DMS53 treated with DMSO at 0.1 percent for 48 hours (cell line): ENCODE data around the gene CD34.
A peak's percentile ranks its signal among the peaks of the same experiment; 100 is the strongest.

Experiments used
- DNase-seq: peaks from one replicate; lab custom pipeline; 2025; ENCODE audit not compliant: unreplicated experiment; lab: John Stamatoyannopoulos, UW

The CD34 gene

DNA sequence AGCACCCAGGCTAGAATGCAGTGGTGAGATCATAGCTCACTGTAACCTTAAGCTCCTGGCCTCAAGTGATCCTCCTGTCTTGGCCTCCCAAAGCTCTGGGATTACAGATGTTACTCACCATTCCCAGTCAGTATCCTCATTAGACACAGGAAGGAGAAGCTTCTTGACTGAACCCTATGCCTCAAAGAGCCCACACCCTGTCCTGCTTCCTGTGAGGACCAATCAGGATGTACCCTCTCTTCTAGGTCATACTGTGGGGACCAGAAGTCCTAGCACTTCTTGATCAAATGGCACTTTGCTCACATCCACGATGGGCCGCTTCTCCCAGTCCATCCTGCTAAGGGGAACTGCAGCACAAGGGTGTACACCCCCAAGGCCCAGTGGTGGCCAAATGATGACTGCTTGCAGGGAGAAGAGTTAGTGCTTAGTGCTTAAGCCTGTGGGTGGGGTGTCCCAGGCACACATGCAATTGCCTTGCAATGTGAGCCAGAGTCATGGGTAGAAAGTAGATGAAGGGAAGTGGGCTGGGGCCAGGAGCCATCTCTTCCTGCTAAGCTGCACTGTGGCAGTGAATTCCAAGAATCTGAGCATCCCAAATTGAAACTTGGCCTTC is 9.8 kb downstream of the CD34 start:
- no peak for DNase-seq

- DNase-seq, result no peak
Measured at GRCh38 chr1:207898836-207899235, 12.1 kb downstream of the CD34 start.

GRCh38 chr1:207898260-207898659 is 12.7 kb downstream of the CD34 start:
- no peak for DNase-seq

DNA sequence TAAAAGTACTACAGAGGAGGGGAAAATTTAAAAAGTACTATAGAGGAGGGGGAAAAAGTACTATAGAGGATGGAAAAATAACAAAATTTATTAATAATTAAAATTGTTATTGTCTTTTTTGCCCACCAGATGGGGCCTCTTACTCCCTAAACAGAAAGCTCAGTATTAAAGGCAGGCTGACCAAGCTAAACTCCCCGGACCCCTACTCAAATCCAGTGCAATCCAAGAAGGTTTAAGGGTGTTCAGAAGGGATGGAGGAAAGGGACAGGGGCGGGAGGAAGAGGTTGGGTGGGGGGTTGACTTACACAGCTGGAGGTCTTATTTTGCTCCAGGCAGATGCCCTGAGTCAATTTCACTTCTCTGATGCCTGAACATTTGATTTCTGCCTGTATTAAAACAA is 13.7 kb downstream of the CD34 start:
- peak; percentile 2 for DNase-seq

- DNase-seq, result no peak
Measured at GRCh38 chr1:207896547-207896946, 14.4 kb downstream of the CD34 start.

GRCh38 chr1:207894704-207895103 is 16.2 kb downstream of the CD34 start:
- DNase-seq, result no peak

GRCh38 chr1:207893737-207894582 is 17.0 kb downstream of the CD34 start:
- DNase-seq, result no peak

- no peak for DNase-seq
Measured at GRCh38 chr1:207892764-207893163, 18.2 kb downstream of the CD34 start.

GRCh38 chr1:207891148-207891547 is 19.8 kb downstream of the CD34 start:
- DNase-seq, result no peak

DNA sequence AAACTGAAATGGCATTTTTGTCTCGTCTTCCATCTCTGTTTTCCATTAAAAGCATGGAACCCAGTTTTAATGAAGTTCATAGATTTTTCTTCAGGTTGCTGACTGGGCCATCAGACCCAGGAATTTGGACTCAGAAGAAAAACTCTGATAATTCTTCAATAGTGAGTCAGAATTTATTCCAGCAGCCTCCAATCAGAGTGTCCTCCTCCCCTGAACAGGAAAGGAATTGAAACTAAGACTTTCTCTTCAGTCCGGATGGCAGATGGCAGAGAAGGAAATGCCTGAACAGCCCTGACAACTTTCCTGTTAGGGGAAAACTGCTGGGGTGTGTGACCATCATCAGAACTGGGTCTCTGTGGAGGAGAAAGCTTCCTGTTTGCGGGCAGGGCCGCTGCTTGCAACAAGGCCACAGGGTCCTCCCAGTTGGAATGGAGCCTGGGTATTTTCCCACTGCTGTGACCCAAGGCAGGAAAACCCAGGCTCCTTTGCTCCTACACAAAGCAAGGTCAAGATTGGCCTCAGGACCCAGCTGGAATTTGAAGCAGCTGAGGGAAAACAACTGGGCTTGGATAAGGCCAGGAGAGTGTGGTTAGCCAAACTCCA is 20.7 kb downstream of the CD34 start:
- DNase-seq, result no peak

DNA sequence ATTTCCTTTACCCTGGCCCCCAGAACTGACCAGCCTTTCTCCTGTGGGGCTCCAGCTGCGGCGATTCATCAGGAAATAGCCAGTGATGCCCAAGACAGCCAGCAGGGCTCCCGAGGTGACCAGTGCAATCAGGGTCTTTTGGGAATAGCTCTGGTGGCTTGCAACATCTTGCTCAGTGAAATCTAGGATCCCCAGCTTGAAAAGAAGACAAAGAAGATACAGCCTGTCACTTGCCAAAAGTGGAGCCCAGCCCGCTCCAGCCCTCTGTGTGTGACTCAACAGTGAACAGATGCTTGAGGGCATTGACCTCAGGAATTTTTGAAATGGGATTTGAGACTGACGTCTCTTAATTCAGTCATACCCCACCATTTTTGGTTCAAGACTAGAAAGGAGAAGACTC is 22.3 kb downstream of the CD34 start:
- no peak for DNase-seq

DNA sequence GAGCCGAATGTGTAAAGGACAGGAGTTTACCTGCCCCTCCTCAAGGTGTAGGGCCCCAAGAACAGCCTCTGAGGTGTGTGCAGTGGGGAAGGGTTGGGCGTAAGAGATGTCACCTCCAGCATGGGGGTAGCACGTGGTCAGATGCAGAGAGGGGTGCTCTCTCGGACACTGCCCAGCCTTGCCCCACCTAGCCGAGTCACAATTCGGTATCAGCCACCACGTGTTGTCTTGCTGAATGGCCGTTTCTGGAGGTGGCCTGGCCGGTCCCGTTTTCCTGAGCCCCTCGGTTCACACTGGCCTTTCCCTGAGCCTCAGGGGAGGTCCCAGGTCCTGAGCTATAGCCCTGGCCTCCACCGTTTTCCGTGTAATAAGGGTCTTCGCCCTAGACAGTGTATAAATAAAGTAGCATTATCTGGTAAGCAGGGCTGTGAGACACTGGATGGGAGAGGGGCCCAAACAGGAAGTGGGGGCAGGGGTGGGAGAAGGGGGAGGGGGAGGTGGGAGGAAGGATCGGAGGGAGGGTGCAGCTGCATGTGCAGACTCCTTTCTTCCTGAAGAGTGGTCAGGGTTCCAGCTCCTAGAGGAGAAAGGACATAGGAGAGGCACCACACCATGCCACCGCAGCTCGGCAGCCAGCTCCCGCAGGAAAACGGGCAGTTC is 23.3 kb downstream of the CD34 start:
- no peak for DNase-seq

- DNase-seq, result no peak
Measured at GRCh38 chr1:207886227-207886626, 24.7 kb downstream of the CD34 start.

GRCh38 chr1:207885129-207886032 is 25.5 kb downstream of the CD34 start:
- peak; percentile 89 for DNase-seq

DNA sequence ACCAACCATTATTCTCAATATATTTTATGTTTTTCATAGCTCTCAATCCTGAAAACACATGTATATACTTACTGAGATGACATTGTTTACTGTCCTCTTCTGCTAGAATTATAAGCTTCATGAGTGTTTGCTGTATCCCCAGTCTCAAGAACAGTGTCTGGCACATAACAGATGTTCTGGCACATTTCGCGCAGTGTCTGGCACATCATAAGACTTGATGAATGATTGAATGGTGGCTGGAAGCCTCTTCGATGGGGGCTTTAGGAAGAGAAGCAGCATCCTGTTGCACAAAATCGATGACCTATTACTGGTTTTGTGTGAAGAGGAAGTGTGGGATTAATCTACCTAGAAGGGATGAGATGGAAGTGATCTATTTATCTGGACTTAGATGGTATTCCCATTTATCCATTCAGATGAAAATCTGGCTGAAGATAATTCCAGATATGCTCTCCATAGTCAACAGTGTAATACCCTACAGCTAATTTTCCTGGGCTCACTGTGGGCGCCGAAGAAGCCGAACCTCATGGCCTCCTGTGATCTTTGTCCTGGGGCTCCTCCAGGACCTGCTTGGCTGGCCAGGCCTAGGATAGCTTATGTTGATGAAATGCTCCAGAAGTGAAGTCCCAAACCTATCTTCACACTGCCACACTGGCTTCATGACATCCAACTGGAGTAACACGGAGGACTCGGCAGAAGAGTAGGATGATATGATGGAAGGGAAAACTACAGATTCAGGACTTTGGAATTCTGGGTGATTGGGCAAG is 26.5 kb downstream of the CD34 start:
- no peak for DNase-seq

DNA sequence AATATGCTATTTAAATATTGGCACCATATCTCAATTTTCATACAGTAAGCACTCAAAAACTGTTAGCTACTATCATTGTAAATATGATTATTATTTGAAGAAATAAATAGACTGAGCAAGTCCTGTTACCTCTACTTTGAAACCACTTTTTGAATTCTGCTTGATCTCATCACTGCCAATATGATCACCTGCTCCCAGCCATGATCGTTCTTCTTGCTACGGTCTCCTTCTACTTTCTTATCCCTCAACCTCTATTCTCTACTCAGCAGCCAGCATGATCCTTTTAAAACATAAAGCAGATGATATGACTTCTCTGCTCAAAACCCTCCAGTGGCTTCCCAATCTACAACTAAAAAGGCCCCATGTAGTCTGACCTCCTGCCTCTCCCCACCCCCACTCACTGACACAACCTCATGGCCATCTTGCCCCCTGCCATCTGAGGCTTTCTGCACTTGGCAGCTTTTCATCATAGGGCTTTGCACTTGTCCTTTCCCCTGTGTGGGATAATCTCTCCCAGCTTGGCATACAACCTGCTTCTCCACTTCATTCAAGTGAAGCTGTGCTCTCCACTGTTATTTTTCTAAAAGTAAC is 27.2 kb downstream of the CD34 start:
- no peak for DNase-seq

DNA sequence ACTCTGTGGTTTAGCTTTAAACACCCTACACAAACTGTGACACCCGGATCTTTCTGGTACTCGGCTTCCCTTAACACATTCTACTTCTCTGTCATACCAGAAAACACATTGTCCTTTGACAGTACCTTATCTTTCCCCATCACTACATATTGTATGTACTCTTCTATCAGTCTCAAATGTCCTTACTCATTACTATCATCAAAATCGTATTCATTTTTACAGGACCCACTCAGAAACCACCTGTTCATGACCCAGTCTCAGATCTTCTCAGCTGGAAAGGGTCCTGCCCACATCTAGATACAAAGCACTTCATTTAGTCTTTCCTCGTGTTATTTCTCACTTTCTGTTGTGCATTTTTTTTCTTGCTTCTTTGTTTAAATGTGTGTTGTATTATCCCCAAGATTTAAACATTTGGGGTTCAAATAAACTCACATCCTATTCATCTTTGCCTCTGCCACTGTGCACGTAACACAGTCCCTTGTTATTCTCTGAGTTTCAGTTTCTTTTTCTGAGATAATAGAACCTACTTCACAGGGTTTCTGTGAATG is 27.7 kb downstream of the CD34 start:
- DNase-seq, result no peak

- DNase-seq, result no peak
Measured at GRCh38 chr1:207882692-207883091, 28.2 kb downstream of the CD34 start.

DNA sequence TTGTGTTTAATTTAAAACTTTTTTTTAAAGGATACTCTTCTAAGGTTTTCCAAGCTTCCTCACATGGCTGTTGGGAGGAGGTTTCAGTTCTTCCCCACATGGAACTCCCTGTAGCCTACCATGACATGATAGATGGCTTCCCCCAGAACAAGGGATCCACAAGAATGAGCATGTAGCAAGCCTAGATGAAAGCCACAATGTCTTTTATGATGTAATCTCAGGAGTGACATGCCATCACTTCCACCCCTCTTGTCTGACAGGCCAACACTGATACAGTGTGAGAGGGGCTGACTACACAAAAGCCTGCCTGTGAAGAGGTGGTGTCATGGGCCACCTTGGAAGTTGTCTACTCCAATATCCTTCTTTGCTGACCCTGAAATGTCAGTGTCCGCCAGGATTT is 32.0 kb downstream of the CD34 start:
- DNase-seq, result no peak
